ENCODE data around the gene RPLP2.

The RPLP2 gene

DNA sequence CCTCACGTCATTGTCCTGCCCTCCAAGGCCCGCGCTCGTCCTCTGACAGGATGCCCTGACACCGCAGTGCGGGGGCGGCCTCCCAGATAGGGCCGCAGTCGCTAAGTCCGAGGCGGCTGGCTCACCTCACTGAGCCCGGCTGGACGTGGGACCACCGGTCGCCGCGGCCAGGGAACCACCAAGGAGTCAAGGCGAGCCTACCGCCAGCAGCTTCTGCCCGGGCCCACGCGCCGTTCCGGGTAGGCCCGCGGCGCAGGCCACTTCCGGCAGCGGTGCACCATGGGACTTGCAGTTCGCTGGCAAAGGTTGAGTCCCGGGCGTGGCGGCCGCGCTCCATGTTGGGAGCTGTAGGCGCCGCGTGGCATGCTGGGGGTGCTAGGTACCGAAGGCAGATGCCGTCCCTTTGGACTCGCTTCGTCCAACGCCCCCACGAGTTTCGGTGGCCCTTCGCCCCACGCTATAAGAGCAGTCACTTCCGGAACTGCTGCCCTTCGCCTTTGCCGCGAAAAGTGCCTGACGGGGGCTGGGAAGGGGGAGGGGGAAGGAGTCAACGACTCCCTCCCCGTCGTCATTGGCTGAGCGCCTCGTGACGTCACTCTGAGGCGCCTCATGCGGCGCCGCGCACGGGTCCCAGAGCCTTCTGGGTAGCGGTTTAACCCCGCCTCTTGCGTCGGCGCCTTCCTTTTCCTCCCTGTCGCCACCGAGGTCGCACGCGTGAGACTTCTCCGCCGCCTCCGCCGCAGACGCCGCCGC, at the start of gene RPLP2:
Gene RPLP2, plus strand, starts transcription at position 681 of the 753 bp plus-strand sequence. CDS start 268 bp downstream, outside the sequence.
- in situ Hi-C loops (cut with MboI; ENCODE audit: low sequenced_read_pairs), result no loop called here

GRCh38 chr11:760236-760635, 49.5 kb upstream of the RPLP2 start:
- in situ Hi-C loops (cut with MboI; ENCODE audit: low sequenced_read_pairs), result no loop called here

DNA sequence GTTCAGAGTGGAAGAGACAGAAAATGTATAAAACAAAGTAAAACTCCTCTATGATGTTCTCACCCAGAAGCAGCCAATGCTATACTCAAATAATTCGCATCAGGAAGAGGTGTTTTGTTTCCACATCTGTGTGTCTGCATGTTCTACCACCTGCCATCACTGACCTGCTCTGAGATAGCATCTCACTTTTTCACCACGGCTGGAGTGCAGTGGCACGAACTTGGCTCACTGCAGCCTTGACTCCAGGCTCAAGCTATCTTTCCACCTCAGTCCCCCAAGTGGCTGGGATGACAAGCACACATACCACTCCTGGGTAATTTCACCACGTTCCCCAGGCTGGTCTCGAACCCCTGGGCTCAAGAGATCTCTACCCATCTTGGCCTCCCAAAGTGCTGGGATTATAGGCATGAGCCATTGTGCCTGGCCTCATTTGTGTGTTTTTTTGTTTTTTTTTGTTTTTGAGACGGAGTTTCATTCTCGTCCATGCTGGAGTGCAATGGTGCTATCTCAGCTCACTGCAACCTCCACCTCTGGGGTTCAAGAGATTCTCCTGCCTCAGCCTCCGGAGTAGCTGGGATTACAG, 48.1 kb upstream of the RPLP2 start:
- in situ Hi-C loops (cut with MboI; ENCODE audit: low sequenced_read_pairs), result no loop called here

DNA sequence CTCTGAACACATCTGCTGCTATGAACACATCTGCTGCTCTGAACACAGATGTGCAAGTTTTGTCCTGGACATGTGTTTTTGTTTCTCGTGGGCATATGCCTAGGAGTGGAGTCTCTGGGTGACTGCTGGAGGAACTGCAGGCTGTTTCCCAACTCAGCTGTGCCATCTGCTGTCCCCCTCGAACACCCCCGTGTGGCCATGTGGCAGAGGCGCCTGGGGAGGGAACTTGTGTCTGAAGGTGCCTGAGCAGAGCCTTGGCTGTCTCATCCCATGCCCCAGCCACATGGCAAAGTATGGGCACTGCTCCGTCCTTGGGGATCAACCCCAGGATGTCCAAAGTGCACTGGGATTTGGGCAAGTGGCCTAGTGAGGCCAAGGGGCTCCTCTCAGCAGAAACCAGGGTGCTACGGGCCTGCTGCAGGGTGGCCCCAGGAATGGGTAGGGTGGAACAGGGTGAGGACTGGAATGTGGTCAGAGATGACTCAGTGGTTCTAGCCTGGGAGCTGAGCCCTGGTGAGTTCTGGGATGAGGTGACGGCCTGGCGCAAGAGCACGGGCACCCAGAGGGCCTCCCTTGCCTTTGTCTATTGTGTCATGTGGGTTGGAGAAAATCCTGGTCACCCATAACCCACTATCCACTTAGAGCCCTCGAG, 47.2 kb upstream of the RPLP2 start:
- in situ Hi-C loops (cut with MboI; ENCODE audit: low sequenced_read_pairs), result no loop called here

DNA sequence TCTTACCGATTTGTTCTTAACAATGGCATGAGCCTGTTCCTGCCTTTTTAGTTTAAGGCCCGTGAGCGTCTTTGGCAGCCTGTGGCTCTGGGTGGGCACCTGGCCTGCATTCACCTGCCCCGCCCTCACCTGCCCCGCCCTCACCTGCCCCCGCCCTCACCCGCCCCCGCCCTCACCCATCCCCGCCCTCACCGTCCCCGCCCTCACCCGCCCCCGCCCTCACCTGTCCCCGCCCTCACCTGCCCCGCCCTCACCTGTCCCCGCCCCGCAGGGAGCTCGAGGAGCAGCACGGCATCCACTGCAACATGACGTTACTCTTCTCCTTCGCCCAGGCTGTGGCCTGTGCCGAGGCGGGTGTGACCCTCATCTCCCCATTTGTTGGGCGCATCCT, 46.7 kb upstream of the RPLP2 start:
- in situ Hi-C loops (cut with MboI; ENCODE audit: low sequenced_read_pairs), result no loop called here

DNA sequence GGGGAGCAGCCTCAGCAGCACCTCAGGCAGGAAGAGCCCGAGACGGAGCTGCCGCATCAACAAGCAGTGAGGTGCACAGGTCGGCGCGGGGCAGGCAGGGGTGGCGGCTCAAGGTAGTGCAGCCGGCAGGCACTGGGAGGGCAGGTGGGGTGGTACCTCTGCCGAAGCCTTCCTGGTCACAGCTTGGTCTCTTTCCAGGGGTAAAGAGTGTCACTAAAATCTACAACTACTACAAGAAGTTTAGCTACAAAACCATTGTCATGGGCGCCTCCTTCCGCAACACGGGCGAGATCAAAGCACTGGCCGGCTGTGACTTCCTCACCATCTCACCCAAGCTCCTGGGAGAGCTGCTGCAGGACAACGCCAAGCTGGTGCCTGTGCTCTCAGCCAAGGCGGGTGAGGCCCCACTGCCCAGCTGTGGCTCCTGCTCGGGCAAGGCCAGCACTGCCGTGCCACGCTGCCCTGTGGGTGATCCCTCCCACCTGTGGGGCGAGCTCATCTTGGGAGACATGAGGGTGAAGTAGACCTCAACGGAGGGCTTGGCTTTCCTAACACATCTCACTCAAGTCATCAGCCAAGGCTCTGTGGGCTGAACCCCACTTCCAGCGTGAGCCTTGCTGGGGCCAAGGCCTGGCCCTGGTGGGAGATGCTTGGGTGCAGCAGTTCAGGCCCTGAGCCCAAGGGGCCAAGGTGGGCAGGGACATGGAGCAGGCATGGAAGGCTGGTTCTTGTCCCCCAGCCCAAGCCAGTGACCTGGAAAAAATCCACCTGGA, 46.0 kb upstream of the RPLP2 start:
- in situ Hi-C loops (cut with MboI; ENCODE audit: low sequenced_read_pairs), result no loop called here

DNA sequence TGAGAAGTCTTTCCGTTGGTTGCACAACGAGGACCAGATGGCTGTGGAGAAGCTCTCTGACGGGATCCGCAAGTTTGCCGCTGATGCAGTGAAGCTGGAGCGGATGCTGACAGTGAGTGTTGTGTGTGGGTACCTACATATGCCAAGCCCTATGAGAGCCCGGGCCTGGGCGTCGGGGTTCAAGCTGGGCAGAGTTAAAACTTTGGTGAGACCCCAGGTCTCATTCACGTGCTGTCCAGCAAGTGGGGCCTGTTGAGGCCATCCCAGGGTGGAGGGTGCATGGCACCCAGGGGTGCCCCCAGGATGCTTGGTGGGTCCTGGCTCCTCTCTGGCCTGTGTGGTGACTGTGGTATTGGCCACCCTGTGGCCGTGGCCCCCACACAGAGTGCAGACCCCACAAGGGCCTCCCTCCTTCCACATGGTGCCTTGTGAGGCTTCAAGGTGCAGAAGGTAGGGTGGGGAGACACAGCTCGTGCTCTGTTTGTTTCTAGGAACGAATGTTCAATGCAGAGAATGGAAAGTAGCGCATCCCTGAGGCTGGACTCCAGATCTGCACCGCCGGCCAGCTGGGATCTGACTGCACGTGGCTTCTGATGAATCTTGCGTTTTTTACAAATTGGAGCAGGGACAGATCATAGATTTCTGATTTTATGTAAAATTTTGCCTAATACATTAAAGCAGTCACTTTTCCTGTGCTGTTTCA, 45.3 kb upstream of the RPLP2 start:
- in situ Hi-C loops (cut with MboI; ENCODE audit: low sequenced_read_pairs), result no loop called here

- in situ Hi-C loops (cut with MboI; ENCODE audit: low sequenced_read_pairs), result no loop called here
Observed at GRCh38 chr11:765025-765801, 44.6 kb upstream of the RPLP2 start.

- in situ Hi-C loops (cut with MboI; ENCODE audit: low sequenced_read_pairs), result no loop called here
Observed at GRCh38 chr11:765802-766091, 44.0 kb upstream of the RPLP2 start.

- in situ Hi-C loops (cut with MboI; ENCODE audit: low sequenced_read_pairs), result no loop called here
Observed at GRCh38 chr11:766106-766935, 43.4 kb upstream of the RPLP2 start.

GRCh38 chr11:766936-767210, 42.9 kb upstream of the RPLP2 start:
- in situ Hi-C loops (cut with MboI; ENCODE audit: low sequenced_read_pairs), result no loop called here

GRCh38 chr11:767238-767637, 42.5 kb upstream of the RPLP2 start:
- in situ Hi-C loops (cut with MboI; ENCODE audit: low sequenced_read_pairs), result no loop called here

- in situ Hi-C loops (cut with MboI; ENCODE audit: low sequenced_read_pairs), result no loop called here
Observed at GRCh38 chr11:769887-770641, 39.7 kb upstream of the RPLP2 start.

DNA sequence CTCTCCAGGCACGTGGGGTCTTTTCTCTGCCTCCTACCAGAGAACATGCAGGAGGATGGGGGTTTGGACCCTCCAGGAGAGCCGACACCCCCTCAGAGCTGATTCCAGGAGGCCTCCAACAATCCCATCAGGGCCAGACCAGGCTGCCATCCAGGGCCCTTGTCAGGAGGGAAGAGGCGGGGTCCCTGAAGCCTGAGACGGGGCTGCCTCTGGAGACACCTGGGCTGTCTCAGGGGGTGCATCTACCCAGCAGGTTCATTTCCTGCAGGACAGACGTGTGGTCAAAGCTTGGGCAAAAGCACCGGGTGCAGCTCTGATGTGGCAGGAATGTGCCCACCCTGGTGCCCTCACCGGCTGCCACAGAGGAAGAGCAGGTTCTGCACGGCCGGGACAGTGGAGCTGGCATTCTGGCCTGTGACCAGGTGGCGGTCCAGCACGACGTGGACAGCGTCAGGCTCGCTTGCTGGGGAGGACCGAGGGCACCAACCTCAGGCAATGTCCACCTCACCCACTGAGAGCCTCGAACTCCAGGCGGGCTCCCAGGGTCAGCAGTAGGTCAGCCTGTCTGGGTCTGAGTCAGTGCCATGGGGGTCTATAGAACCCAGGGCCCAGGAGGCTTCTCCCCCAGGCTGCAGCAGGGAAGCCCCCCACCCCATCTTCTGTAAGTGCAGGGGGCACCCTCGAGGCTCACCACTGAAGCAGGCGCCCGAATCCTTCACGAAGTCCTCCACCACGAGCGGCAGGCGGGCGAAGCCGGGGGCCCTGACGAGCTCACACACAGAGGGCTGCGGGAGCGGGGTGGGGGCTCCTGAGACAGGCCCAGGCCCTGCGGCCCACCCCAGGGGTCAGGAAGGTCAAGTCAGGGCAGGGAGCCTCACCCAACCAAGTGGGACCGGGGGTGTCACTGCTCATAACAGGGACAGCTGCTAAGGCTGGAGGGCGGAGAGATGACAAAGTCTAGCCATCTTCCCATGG, 38.8 kb upstream of the RPLP2 start:
- in situ Hi-C loops (cut with MboI; ENCODE audit: low sequenced_read_pairs), result no loop called here

GRCh38 chr11:771617-772204, 38.1 kb upstream of the RPLP2 start:
- in situ Hi-C loops (cut with MboI; ENCODE audit: low sequenced_read_pairs), result no loop called here

DNA sequence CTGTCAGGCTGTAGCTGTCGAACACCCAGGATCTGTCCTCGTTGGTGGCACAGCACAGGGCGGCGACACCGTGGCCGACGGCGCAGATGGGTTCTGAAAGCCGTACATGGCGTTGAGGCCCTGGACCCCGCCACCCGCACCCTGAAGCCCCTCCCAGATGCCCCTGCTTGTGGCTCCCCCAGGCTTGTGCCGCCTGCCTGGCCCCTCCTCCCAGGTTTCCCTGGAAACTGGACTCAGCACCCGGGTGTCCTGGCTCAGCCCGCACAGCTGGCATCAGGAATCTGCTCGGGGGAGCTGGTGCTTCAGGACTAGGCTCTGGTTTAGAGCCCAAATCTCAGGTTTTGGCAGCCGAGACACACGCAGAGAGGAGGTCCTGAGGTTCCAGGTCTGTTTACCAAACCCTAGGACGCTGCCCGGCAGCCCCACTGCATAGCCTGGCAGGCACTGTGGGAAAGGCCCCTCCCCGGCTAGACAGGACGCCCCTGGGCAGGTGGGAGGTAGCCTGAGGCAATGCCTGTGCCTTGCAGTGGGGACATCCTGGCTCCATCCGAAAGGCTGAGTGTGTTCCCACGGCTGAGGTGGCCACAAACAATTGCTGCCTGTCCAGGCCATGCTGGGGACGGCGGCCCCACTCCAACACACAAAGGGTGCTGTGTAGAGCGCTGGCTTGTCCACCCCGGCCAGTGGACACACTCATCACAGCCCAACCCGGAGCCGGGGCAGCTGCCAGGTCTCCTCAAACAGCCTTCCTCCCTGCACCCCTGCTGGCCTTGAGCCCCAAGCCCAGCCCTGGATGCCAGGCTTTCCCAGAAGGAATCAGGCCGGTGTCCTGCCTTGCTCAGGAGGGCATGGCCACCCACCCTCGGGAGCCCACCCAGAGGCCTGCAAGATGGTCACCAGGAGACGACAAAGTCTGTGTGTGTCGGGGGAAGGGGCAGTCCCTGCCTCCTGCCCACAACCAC, 37.1 kb upstream of the RPLP2 start:
- in situ Hi-C loops (cut with MboI; ENCODE audit: low sequenced_read_pairs), result no loop called here
